ENCODE measurements around the gene APOH. TPM values are rescaled to one million over a fixed set of nuclear protein-coding genes. Genes with fewer than 3 reads are reported as not detected.

Gene APOH
- total and polyA plus RNA-seq, 2 of the 13 experiments (the other 11 are each of a cell fraction or from before 2014, with no cell fraction given) = 4,846 to 5,748 TPM

GRCh38 chr17:66191593-66192377 lies 37.4 kb downstream of the APOH start, which contains the start of gene CEP112 (continued):
- peak; percentile 97 for TF ChIP-seq HDAC1 (CRISPR knock-in tag; IDR thresholded peaks at IDR 0.05)
- TF ChIP-seq HOXA5 (CRISPR knock-in tag; IDR thresholded peaks at IDR 0.05) = peak; percentile 56; the same call in 1 of the 2 replicates
- no peak for TF ChIP-seq ZNF235 (CRISPR knock-in tag; IDR thresholded peaks at IDR 0.05; ENCODE audit: borderline replicate concordance)
- TF ChIP-seq SRSF4 (IDR thresholded peaks at IDR 0.05; ENCODE audit: low read depth, low read length, poor library complexity, severe bottlenecking) = no peak
- TF ChIP-seq ARID3A (IDR thresholded peaks at IDR 0.05; ENCODE audit: low read depth, low read length) = no peak
- TF ChIP-seq ZNF225 (CRISPR knock-in tag; IDR thresholded peaks at IDR 0.05) = no peak
- peak; percentile 46; the same call in 1 of the 2 replicates for TF ChIP-seq ZBTB26 (CRISPR knock-in tag; IDR thresholded peaks at IDR 0.05; ENCODE audit: borderline replicate concordance)
- TF ChIP-seq, protein P1, sequence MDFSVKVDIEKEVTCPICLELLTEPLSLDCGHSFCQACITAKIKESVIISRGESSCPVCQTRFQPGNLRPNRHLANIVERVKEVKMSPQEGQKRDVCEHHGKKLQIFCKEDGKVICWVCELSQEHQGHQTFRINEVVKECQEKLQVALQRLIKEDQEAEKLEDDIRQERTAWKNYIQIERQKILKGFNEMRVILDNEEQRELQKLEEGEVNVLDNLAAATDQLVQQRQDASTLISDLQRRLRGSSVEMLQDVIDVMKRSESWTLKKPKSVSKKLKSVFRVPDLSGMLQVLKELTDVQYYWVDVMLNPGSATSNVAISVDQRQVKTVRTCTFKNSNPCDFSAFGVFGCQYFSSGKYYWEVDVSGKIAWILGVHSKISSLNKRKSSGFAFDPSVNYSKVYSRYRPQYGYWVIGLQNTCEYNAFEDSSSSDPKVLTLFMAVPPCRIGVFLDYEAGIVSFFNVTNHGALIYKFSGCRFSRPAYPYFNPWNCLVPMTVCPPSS (IDR thresholded peaks at IDR 0.05) = no peak
- TF ChIP-seq, protein P2, sequence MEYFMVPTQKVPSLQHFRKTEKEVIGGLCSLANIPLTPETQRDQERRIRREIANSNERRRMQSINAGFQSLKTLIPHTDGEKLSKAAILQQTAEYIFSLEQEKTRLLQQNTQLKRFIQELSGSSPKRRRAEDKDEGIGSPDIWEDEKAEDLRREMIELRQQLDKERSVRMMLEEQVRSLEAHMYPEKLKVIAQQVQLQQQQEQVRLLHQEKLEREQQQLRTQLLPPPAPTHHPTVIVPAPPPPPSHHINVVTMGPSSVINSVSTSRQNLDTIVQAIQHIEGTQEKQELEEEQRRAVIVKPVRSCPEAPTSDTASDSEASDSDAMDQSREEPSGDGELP (IDR thresholded peaks at IDR 0.05; ENCODE audit: borderline replicate concordance, low read depth) = peak; percentile 9; the same call in 1 of the 2 replicates
- TF ChIP-seq ZNF567 (CRISPR knock-in tag; IDR thresholded peaks at IDR 0.05; ENCODE audit: borderline replicate concordance) = no peak
- no peak for TF ChIP-seq FLYWCH1 (CRISPR knock-in tag; IDR thresholded peaks at IDR 0.05)
- 0 out of 4 replicates have a peak, but pooled peaks of 1 of the 2 experiments have one; percentile 31 for TF ChIP-seq POLR2A (IDR thresholded peaks at IDR 0.05; ENCODE audit: insufficient read depth in 1 of 2, low read depth in 2 of 2, low read length in 2 of 2)
- TF ChIP-seq ZNF605 (CRISPR knock-in tag; IDR thresholded peaks at IDR 0.05) = no peak
- TF ChIP-seq ZNF281 (CRISPR knock-in tag; IDR thresholded peaks at IDR 0.05; ENCODE audit: borderline replicate concordance) = no peak; the same call in 1 of the 2 replicates
- no peak for TF ChIP-seq ZNF678 (CRISPR knock-in tag; IDR thresholded peaks at IDR 0.05)

Measured in HepG2 (cell line).